T-helper 1 cell treated with Interleukin-12 subunit alpha and Interleukin-12 subunit beta and Interleukin-4 antibody, amounts not matched to agents 30 ng/mL and 1 ng/mL, for 36 hours (primary cell): ENCODE measurements around the gene NUF2. TPM values are rescaled to one million over a fixed set of nuclear protein-coding genes. Genes with fewer than 3 reads are reported as not detected.
"Not testable (repeated sequence)": the region's sequence is repeated elsewhere in the genome, so short reads cannot be mapped to it uniquely, and the experiment has no call there.

ENCODE experiments used
- intact Hi-C: fragments of 100-400 bp; cut with micrococcal nuclease; formaldehyde crosslinking; loops from one replicate; pipeline ENCODE4 v1.15.1; 2024
- total RNA-seq: library from RNA; stranded (reverse); gene quantifications from 2 replicates; pipeline ENCODE4 v1.2.3, GENCODE V29; 2022

Gene NUF2
- total RNA-seq = 39.2 and 39.5 TPM in 2 replicates

GRCh38 chr1:163321311-163322305 is at the start of gene NUF2:
Gene NUF2, plus strand, starts transcription at chr1:163321954. Its CDS starts 4,098 bp downstream, at chr1:163326052.
- intact Hi-C loops = loop anchor here (1.0 to 5.0 kb wide), 6 partner anchors 13 to 1554 kb away; partner anchors contain the start of genes ATF6, HSD17B7, UAP1 and UHMK1

GRCh38 chr1:163273766-163274441 is 47.9 kb upstream of the NUF2 start:
- intact Hi-C loops = no loop called here

GRCh38 chr1:163275222-163275621 is 46.5 kb upstream of the NUF2 start:
- intact Hi-C loops = no loop called here

- intact Hi-C loops = no loop called here
Observed at GRCh38 chr1:163278602-163279001, 43.2 kb upstream of the NUF2 start.

GRCh38 chr1:163284867-163285266 is 36.9 kb upstream of the NUF2 start:
- intact Hi-C loops = not testable (repeated sequence)

- intact Hi-C loops = no loop called here
Observed at GRCh38 chr1:163290025-163290640, 31.6 kb upstream of the NUF2 start.

- intact Hi-C loops = no loop called here
Observed at GRCh38 chr1:163291461-163291860, 30.3 kb upstream of the NUF2 start.

- intact Hi-C loops = not testable (repeated sequence)
Observed at GRCh38 chr1:163292153-163292552, 29.6 kb upstream of the NUF2 start.

GRCh38 chr1:163293497-163293896 is 28.3 kb upstream of the NUF2 start:
- intact Hi-C loops = not testable (repeated sequence)

- intact Hi-C loops = no loop called here
Observed at GRCh38 chr1:163295949-163296348, 25.8 kb upstream of the NUF2 start.

- intact Hi-C loops = no loop called here
Observed at GRCh38 chr1:163296504-163297263, 25.1 kb upstream of the NUF2 start.

GRCh38 chr1:163298365-163298764 is 23.4 kb upstream of the NUF2 start:
- intact Hi-C loops = no loop called here

- intact Hi-C loops = no loop called here
Observed at GRCh38 chr1:163300568-163300967, 21.2 kb upstream of the NUF2 start.

GRCh38 chr1:163303561-163303960 is 18.2 kb upstream of the NUF2 start:
- intact Hi-C loops = no loop called here

GRCh38 chr1:163305441-163305840 is 16.3 kb upstream of the NUF2 start:
- intact Hi-C loops = no loop called here

- intact Hi-C loops = no loop called here
Observed at GRCh38 chr1:163307479-163308171, 14.1 kb upstream of the NUF2 start.

- intact Hi-C loops = no loop called here
Observed at GRCh38 chr1:163308811-163309210, 12.9 kb upstream of the NUF2 start.

- intact Hi-C loops = loop anchor here (1.0 to 2.0 kb wide), 4 partner anchors 141 to 703 kb away; no protein-coding TSS in a partner anchor
Observed at GRCh38 chr1:163315773-163316374, 5.9 kb upstream of the NUF2 start.

GRCh38 chr1:163320891-163321290 is 863 bp upstream of the NUF2 start:
- intact Hi-C loops = loop anchor here (1.0 to 5.0 kb wide), 4 partner anchors 760 to 1554 kb away; partner anchors contain the start of genes ATF6, UAP1 and UHMK1

- intact Hi-C loops = loop anchor here (5.0 kb wide), 2 partner anchors 1251 to 1556 kb away; partner anchors contain the start of gene ATF6
Observed at GRCh38 chr1:163323339-163323738, 1.6 kb downstream of the NUF2 start.
